ENCODE measurements around the gene EIF2AK2.

GRCh38 chr2:37085731-37086147, 71.0 kb downstream of the EIF2AK2 start:
- no peak for TF ChIP-seq ZFP3 (CRISPR knock-in tag; IDR thresholded peaks at IDR 0.05)
- no peak for TF ChIP-seq PPARA (CRISPR knock-in tag; IDR thresholded peaks at IDR 0.05; ENCODE audit: borderline replicate concordance)
- no peak for TF ChIP-seq ZNF8 (CRISPR knock-in tag; IDR thresholded peaks at IDR 0.05)
- TF ChIP-seq PATZ1 (CRISPR knock-in tag; IDR thresholded peaks at IDR 0.05; ENCODE audit: borderline replicate concordance): no peak
- no peak for TF ChIP-seq ZFP30 (CRISPR knock-in tag; IDR thresholded peaks at IDR 0.05)
- no peak for TF ChIP-seq ARNTL (CRISPR knock-in tag; IDR thresholded peaks at IDR 0.05; ENCODE audit: borderline replicate concordance, low read depth)
- no peak for TF ChIP-seq ISL1 (CRISPR knock-in tag; IDR thresholded peaks at IDR 0.05)
- TF ChIP-seq CREB5 (CRISPR knock-in tag; IDR thresholded peaks at IDR 0.05; ENCODE audit: low read depth): no peak
- TF ChIP-seq GLIS3 (CRISPR knock-in tag; IDR thresholded peaks at IDR 0.05): no peak
- TF ChIP-seq CSRNP3 (CRISPR knock-in tag; IDR thresholded peaks at IDR 0.05): no peak
